GM12878 (cell line): ENCODE measurements around the gene MSX2. TPM values are rescaled to one million over a fixed set of nuclear protein-coding genes. Genes with fewer than 3 reads are reported as not detected.

Source experiments
- ATAC-seq: fragments of 200-7000 bp; cut with Tn5 transposase; 3 replicates; pipeline ENCODE4 v1.9.1; 2020; ENCODE audit warnings: mild to moderate bottlenecking, moderate library complexity
- BruUV-seq: library from RNA; stranded (reverse); fragments of 400-500 nt; replicated peaks from 2 replicates; lab custom pipeline; 2021; lab: Mats Ljungman, UMichigan
- CTCF ChIA-PET: fragments of 300-600 bp; sonication (Branson Sonifier 250); formaldehyde crosslinking; extraction: SDS; loops from one replicate; lab custom pipeline; 2021; ENCODE audit warnings: inconsistent platforms; lab: Yijun Ruan, JAX
- POLR2A ChIA-PET: fragments of 350-600 bp; formaldehyde crosslinking; extraction: SDS; loops from one replicate; lab custom pipeline; 2021; ENCODE audit warnings: inconsistent platforms; lab: Charles Lee
- RAD21 ChIA-PET: fragments of 300-600 bp; sonication (Branson Sonifier 250); formaldehyde crosslinking; loops from one replicate; lab custom pipeline; 2023; ENCODE audit warnings: antibody characterized with exemption; ENCODE audit not compliant: unreplicated experiment; lab: Charles Lee
- SMC1A ChIA-PET: fragments of 300-600 bp; sonication (Branson Sonifier 250); formaldehyde crosslinking; loops from one replicate; lab custom pipeline; 2023; ENCODE audit not compliant: unreplicated experiment, uncharacterized antibody; lab: Charles Lee
- DNase-seq: peaks from one replicate; pipeline ENCODE4 v3.0.0-alpha.2; 2011; ENCODE audit warnings: low read depth, low spot score
- FAIRE-seq: peaks from 3 replicates; lab custom pipeline; 2011; peaks lifted over from hg19 to GRCh38; lab: Jason Lieb, UNC
- H2AFZ ChIP-seq: 2 replicates; pipeline ENCODE4 v1.6.0; 2011; ENCODE audit warnings: low read depth, low read length, control low read depth; ENCODE audit not compliant: control insufficient read depth
- H3K27ac ChIP-seq: 2 replicates; pipeline ENCODE4 v1.5.1; 2011; ENCODE audit warnings: control low read depth; ENCODE audit not compliant: control insufficient read depth, insufficient read depth
- H3K27me3 ChIP-seq, 2 experiments: replicated peaks in 1 of 2; 2 replicates each; pipeline versions ENCODE4 v1.6.0 to v1.6.1; 2011; ENCODE audit warnings: low read length in 1 of 2; ENCODE audit not compliant: control insufficient read depth in 2 of 2, insufficient read depth in 2 of 2
- H3K36me3 ChIP-seq, 2 experiments: 2 replicates each; pipeline ENCODE4 v1.5.1; 2011; ENCODE audit warnings: low read length in 1 of 2; ENCODE audit not compliant: control insufficient read depth in 2 of 2, insufficient read depth in 2 of 2
- H3K4me1 ChIP-seq: 2 replicates; pipeline ENCODE4 v1.6.1; 2011; ENCODE audit warnings: mild to moderate bottlenecking, low read length, moderate library complexity, mixed read lengths; ENCODE audit not compliant: control insufficient read depth, insufficient read depth
- H3K4me2 ChIP-seq: 2 replicates; pipeline ENCODE4 v1.6.0; 2011; ENCODE audit warnings: control low read depth; ENCODE audit not compliant: control insufficient read depth, insufficient read depth
- H3K4me3 ChIP-seq: fragments of 200-600 bp; sonication (generic); 2 replicates; pipeline ENCODE4 v1.5.1; 2016
- H3K79me2 ChIP-seq: 2 replicates; pipeline ENCODE4 v1.6.0; 2011; ENCODE audit warnings: low read length; ENCODE audit not compliant: control insufficient read depth, insufficient read depth
- H3K9ac ChIP-seq: 2 replicates; pipeline ENCODE4 v1.8.0; 2011; ENCODE audit warnings: low read length, control low read depth, mixed read lengths; ENCODE audit not compliant: control insufficient read depth, insufficient read depth
- H3K9me3 ChIP-seq: replicated peaks from 3 replicates; pipeline ENCODE4 v1.5.1; 2011; ENCODE audit warnings: mild to moderate bottlenecking, low read length; ENCODE audit not compliant: control insufficient read depth, insufficient read depth
- H4K20me1 ChIP-seq: 2 replicates; pipeline ENCODE4 v1.6.0; 2011; ENCODE audit not compliant: control insufficient read depth, insufficient read depth
- CBX3 ChIP-seq: fragments of 200-600 bp; sonication (generic); IDR thresholded peaks from 2 replicates; pipeline ENCODE4 v1.6.1; 2016; ENCODE audit warnings: low read depth, borderline replicate concordance
- CEBPB ChIP-seq, 2 experiments: fragments of 150-350 bp in 1 of 2; IDR thresholded peaks; 2 replicates each; pipeline ENCODE4 v1.6.1; 2012 to 2014; ENCODE audit warnings: low read depth in 2 of 2, low read length in 2 of 2, borderline replicate concordance in 1 of 2, inconsistent platforms in 1 of 2
- CHD2 ChIP-seq: IDR thresholded peaks from 2 replicates; pipeline ENCODE4 v1.6.1; 2011; ENCODE audit warnings: low read depth, low read length, improper control_type of control experiment, borderline replicate concordance
- HDAC2 ChIP-seq: fragments of 200-600 bp; sonication (generic); IDR thresholded peaks from 2 replicates; pipeline ENCODE4 v1.6.1; 2017
- IRF4 ChIP-seq: IDR thresholded peaks from 2 replicates; pipeline ENCODE4 v1.6.1; 2011; ENCODE audit warnings: low read depth, low read length
- MTA2 ChIP-seq: fragments of 450-650 bp; IDR thresholded peaks from 2 replicates; pipeline ENCODE4 v1.6.1; 2016; ENCODE audit warnings: low read depth, mild to moderate bottlenecking, moderate library complexity
- SIX5 ChIP-seq: IDR thresholded peaks from 2 replicates; pipeline ENCODE4 v1.6.1; 2011; ENCODE audit warnings: mild to moderate bottlenecking, low read depth, low read length, moderate library complexity; ENCODE audit not compliant: severe bottlenecking
- TCF12 ChIP-seq: IDR thresholded peaks from 2 replicates; pipeline ENCODE4 v1.6.1; 2011; ENCODE audit warnings: low read depth, mild to moderate bottlenecking, low read length
- WRNIP1 ChIP-seq: IDR thresholded peaks from 2 replicates; pipeline ENCODE4 v1.6.1; 2011; ENCODE audit warnings: low read depth, low read length, improper control_type of control experiment, borderline replicate concordance
- ZNF207 ChIP-seq: fragments of 450-650 bp; IDR thresholded peaks from 2 replicates; pipeline ENCODE4 v1.6.1; 2014; ENCODE audit warnings: antibody characterized with exemption, mild to moderate bottlenecking, borderline replicate concordance
- ZNF592 ChIP-seq: fragments of 450-650 bp; IDR thresholded peaks from 2 replicates; pipeline ENCODE4 v1.6.1; 2017; ENCODE audit warnings: mild to moderate bottlenecking, moderate library complexity
- ZNF622 ChIP-seq: fragments of 450-650 bp; IDR thresholded peaks from 2 replicates; pipeline ENCODE4 v1.6.1; 2017; ENCODE audit warnings: mild to moderate bottlenecking, inconsistent platforms
- WGBS: methylation state at CpG from one replicate; pipeline ENCODE4 v1.1.6; 2016; ENCODE audit warnings: low lambda C conversion rate; ENCODE audit not compliant: insufficient replicate concordance, insufficient coverage; ENCODE audit errors: missing lambda C conversion rate; 5-methylcytosine and 5-hydroxymethylcytosine counted together
- in situ Hi-C: fragments of 300-500 bp; cut with MboI; formaldehyde crosslinking; loops from 9 replicates; pipeline ENCODE4 v1.14.3; 2018; ENCODE audit warnings: mixed read lengths
- intact Hi-C: fragments of 100-400 bp; cut with micrococcal nuclease; formaldehyde crosslinking; loops from one replicate; pipeline ENCODE4 v1.14.2; 2022; ENCODE audit not compliant: unreplicated experiment
- polyA plus RNA-seq, 11 experiments: library from polyadenylated mRNA; depleted of rRNA in 4 of 11; unstranded in 6 of 11; stranded (reverse) in 5 of 11; fragments of >200 nt; fragmentation: Nextera tagmentation in 4 of 11; fragmentation: Illumina TruSeq in 1 of 11; extraction: Ambion mirVana in 4 of 11; extraction: Trizol in 1 of 11; gene quantifications; 1 replicate in 1 of 11; 2 replicates in 10 of 11; pipeline versions ENCODE4 v1.2.1 to v1.2.3, GENCODE V29; 2011 to 2016; ENCODE audit warnings: inconsistent platforms in 2 of 11, missing spikeins in 2 of 11, low read depth in 1 of 11
- total RNA-seq, 4 experiments: library from RNA; depleted of rRNA in 3 of 4; stranded (reverse); fragments of >200 nt in 3 of 4; fragmentation: Illumina TruSeq in 1 of 4; extraction: Trizol in 1 of 4; gene quantifications; 2 replicates each; pipeline versions ENCODE4 v1.2.1 to v1.2.3, GENCODE V29; 2013 to 2021

MSX2 gene
- total and polyA plus RNA-seq, 10 of the 15 experiments (the other 5 are each of a cell fraction or from before 2014, with no cell fraction given) = not detected

DNA sequence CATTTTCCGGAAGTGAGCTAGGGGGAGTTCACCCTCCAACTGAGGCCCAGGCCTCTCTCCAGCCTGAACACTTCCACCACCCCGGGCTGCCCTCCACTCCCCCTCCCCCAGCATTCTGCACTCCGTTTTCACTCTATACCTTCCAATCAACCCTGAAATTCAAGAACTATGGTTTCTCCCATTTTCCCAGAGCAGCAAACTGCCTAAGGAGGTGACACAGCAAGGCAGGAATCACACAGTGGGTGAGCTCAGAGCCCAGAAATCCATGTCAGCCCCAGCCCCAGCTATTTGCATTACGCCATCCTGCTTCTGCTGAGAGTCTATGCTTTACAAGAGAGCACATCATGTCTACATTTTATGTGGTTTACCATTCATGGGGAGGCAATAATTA is 11.9 kb downstream of the MSX2 start:
- no peak overlapping the region for H2AFZ ChIP-seq
- ChIA-PET RAD21 (no interaction called here), POLR2A (no interaction called here), SMC1A (interaction anchor here (1.0 kb wide), 1 partner anchor 317 kb away, joined by 3 read pairs; no protein-coding TSS in a partner anchor), CTCF (no interaction called here)
- TF ChIP-seq HDAC2 (no peak), CBX3 (no peak), TCF12 (no peak)
- no peaks in the 10 kb centered on the region for H3K9me3 ChIP-seq
- intact Hi-C loops (no loop called here), in situ Hi-C loops (no loop called here)
- DNase-seq = no peak
- no peak for ATAC-seq
- H3K4me1 ChIP-seq = no peaks in the 10 kb centered on the region
- H3K4me3 ChIP-seq = no peak overlapping the region
- no peak for FAIRE-seq
- no peak overlapping the region for H3K4me2 ChIP-seq
- peaks cover 14 to 19% of the 10 kb centered on the region in 2 experiments for H3K27me3 ChIP-seq
- no peak overlapping the region for H3K27ac ChIP-seq
- BruUV-seq = no TSS peak
- WGBS = 0% methylated on average over 4 of the region's 4 CpGs
- H3K79me2 ChIP-seq = no peaks in the 10 kb centered on the region
- no peaks in the 10 kb centered on the region for H4K20me1 ChIP-seq
- no peaks in the 10 kb centered on the region for H3K36me3 ChIP-seq
- H3K9ac ChIP-seq = no peak overlapping the region

DNA sequence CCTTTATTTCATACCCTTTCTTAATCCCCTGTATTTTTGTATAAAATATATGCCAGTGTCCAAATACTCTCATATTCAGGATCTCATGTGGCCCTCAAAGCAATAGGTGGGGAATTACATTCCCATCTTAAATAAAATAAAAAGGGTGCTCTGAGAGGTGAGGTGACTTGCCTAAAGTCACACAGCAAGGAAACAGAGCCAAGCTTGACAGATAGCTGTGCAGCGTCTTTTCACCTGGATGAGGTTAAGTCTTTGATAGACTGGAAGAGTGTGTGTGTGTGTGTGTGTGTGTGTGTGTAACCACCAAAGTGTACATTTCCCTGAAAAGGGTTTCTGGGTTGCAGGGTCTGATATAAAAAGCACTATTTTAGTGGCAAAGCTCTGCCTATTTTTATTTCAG is 12.4 kb downstream of the MSX2 start:
- BruUV-seq = no TSS peak
- FAIRE-seq (no peak), ATAC-seq (no peak), DNase-seq (no peak)
- Histone ChIP-seq H3K9ac (no peak overlapping the region), H3K27ac (no peak overlapping the region), H3K27me3 (peaks cover 10 to 16% of the 10 kb centered on the region in 2 experiments), H3K4me3 (no peak overlapping the region), H3K36me3 (no peaks in the 10 kb centered on the region), H3K79me2 (no peaks in the 10 kb centered on the region), H2AFZ (no peak overlapping the region), H3K4me2 (no peak overlapping the region), H3K4me1 (no peaks in the 10 kb centered on the region), H4K20me1 (no peaks in the 10 kb centered on the region), H3K9me3 (no peaks in the 10 kb centered on the region)
- ChIA-PET SMC1A (interaction anchor here (1.0 kb wide), 1 partner anchor 317 kb away, joined by 3 read pairs; no protein-coding TSS in a partner anchor), CTCF (no interaction called here), RAD21 (no interaction called here), POLR2A (no interaction called here)
- 0% methylated on average over 1 of the region's 1 CpG for WGBS
- in situ Hi-C loops (no loop called here), intact Hi-C loops (no loop called here)
- TF ChIP-seq ZNF622 (no peak), IRF4 (no peak), CHD2 (no peak), ZNF207 (no peak), SIX5 (no peak), ZNF592 (no peak), MTA2 (no peak), CEBPB (IDR thresholded peaks at IDR 0.05; ENCODE audit: borderline replicate concordance in 1 of 2, low read depth in 2 of 2, low read length in 2 of 2) (no peak), WRNIP1 (no peak)
